Right lobe of liver (tissue), 4 donors: ENCODE measurements around the gene ACER3.

Source experiments
- POLR2A ChIP-seq: fragments of 450-650 bp; IDR thresholded peaks from one replicate; pipeline ENCODE4 v1.6.1; 2017; ENCODE audit warnings: antibody characterized with exemption, mild to moderate bottlenecking
- TF ChIP-seq, protein P1 (sequence below), 4 donors: fragments of 200-600 bp in 3 of 4; fragments of 450-650 bp in 1 of 4; IDR thresholded peaks; one replicate each; pipeline versions ENCODE4 v1.5.1 to v1.8.0; 2016 to 2022; ENCODE audit warnings: antibody characterized with exemption in 4 of 4, mild to moderate bottlenecking in 2 of 4
- donor health status: DM: no; HTN: no; CAD: no.
- donor health status: DM: no; HTN: no; CAD: no.
- donor health status: DM: no; HTN: yes; CAD: no.

DNA sequence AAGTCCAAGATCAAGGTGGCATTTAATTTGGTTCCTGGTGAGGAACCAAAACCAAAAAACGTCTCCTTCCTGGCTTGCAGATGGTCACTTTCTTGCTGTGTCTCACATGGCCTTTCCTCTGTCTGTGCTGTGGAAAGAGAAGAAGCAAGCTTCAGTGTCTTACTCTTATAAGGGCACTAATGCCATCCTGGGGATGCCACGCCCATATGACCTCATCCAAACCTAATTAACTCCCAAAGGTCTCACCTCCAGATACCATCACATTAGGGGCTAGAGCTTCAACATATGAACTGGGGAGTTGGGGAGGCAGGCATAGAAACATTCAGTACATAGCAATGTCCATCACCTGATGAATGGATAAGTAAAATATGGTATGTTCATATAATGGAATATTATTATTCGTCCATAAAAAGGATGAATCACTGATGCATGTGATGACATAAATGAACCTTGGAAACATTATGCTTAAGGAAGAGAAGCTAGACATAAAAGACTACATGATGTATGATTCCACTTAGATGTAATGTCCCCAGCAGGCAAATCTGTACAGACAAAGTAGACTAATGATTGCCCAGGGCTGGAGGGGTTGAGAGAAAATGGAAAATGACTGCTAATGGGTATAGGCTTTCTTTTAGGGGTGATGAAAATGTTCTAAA lies 94.9 kb downstream of the ACER3 start:
- TF ChIP-seq, protein P1, sequence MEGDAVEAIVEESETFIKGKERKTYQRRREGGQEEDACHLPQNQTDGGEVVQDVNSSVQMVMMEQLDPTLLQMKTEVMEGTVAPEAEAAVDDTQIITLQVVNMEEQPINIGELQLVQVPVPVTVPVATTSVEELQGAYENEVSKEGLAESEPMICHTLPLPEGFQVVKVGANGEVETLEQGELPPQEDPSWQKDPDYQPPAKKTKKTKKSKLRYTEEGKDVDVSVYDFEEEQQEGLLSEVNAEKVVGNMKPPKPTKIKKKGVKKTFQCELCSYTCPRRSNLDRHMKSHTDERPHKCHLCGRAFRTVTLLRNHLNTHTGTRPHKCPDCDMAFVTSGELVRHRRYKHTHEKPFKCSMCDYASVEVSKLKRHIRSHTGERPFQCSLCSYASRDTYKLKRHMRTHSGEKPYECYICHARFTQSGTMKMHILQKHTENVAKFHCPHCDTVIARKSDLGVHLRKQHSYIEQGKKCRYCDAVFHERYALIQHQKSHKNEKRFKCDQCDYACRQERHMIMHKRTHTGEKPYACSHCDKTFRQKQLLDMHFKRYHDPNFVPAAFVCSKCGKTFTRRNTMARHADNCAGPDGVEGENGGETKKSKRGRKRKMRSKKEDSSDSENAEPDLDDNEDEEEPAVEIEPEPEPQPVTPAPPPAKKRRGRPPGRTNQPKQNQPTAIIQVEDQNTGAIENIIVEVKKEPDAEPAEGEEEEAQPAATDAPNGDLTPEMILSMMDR (IDR thresholded peaks at IDR 0.05), result no peak
- no peak for TF ChIP-seq POLR2A
